PC-9 (cell line): Measurements from ENCODE around the gene IMP3.

Source experiments
- EZH2 ChIP-seq: fragments of 200-600 bp; sonication (generic); IDR thresholded peaks from 2 replicates; pipeline ENCODE4 v1.8.0; 2017; ENCODE audit warnings: antibody characterized with exemption, low read depth
- TF ChIP-seq, protein P1 (sequence below): fragments of 200-600 bp; sonication (generic); conservative IDR thresholded peaks from 2 replicates; pipeline ENCODE4 v1.6.1; 2017; ENCODE audit warnings: mixed run types, antibody characterized with exemption, mild to moderate bottlenecking, moderate library complexity

DNA sequence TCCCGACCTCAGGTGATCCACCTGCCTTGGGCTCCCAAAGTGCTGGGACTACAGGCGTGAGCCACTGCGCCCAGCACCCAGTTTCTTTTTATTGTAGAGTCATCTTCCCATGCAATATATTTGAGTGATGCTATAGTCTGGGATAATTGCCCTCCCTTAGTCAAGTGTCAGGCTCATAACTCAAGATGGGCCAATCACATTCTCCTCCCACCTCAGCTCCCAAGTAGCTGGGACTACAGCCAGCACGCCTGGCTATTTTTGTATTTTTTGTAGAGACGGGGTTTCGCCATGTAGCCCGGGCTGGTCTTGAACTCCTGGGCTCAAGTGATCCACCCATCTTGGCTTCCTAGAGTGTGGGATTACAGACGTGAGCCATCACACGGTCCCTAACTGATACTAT is 45.7 kb downstream of the IMP3 start:
- no peak for TF ChIP-seq EZH2
- TF ChIP-seq, protein P1, sequence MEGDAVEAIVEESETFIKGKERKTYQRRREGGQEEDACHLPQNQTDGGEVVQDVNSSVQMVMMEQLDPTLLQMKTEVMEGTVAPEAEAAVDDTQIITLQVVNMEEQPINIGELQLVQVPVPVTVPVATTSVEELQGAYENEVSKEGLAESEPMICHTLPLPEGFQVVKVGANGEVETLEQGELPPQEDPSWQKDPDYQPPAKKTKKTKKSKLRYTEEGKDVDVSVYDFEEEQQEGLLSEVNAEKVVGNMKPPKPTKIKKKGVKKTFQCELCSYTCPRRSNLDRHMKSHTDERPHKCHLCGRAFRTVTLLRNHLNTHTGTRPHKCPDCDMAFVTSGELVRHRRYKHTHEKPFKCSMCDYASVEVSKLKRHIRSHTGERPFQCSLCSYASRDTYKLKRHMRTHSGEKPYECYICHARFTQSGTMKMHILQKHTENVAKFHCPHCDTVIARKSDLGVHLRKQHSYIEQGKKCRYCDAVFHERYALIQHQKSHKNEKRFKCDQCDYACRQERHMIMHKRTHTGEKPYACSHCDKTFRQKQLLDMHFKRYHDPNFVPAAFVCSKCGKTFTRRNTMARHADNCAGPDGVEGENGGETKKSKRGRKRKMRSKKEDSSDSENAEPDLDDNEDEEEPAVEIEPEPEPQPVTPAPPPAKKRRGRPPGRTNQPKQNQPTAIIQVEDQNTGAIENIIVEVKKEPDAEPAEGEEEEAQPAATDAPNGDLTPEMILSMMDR = no peak
